Dermis lymphatic vessel endothelial cell (primary cell): ENCODE data around the gene RPEL1. TPM values are rescaled to one million over a fixed set of nuclear protein-coding genes. Genes with fewer than 3 reads are reported as not detected.

Source experiments
- total RNA-seq: library from RNA; depleted of rRNA; stranded (reverse); fragments of >200 nt; gene quantifications from 2 replicates; pipeline ENCODE4 v1.2.1, GENCODE V29; 2014

RPEL1 gene
- 0.09 and 0.11 TPM in 2 replicates for total RNA-seq

GRCh38 chr10:103245587-103245986 is at the start of gene RPEL1:
Gene RPEL1 (plus strand): TSS chr10:103245887. CDS start chr10:103245997, 110 bp downstream.

GRCh38 chr10:103276896-103277712 is 31.4 kb downstream of the RPEL1 start, which contains the start of gene INA:
Gene INA (plus strand): TSS chr10:103277138. CDS start chr10:103277212, 74 bp downstream.

Other genes starting within 250 kb of the RPEL1 start
- 54.8 and 55.9 TPM in 2 replicates for gene NT5C2, start 52.6 kb upstream of the RPEL1 start, total RNA-seq
- under 0.01 and 0.11 TPM in 2 replicates for gene INA, start 31.3 kb downstream of the RPEL1 start, total RNA-seq
- 11.7 and 13.9 TPM in 2 replicates for gene PCGF6, start 105.3 kb downstream of the RPEL1 start, total RNA-seq
- 2.8 and 5.4 TPM in 2 replicates for gene TAF5, start 122.1 kb downstream of the RPEL1 start, total RNA-seq
- 191 and 241 TPM in 2 replicates for gene ATP5MK, start 150.6 kb downstream of the RPEL1 start, total RNA-seq
- 22.2 and 31.2 TPM in 2 replicates for gene PDCD11, start 150.7 kb downstream of the RPEL1 start, total RNA-seq
- 10.0 and 20.1 TPM in 2 replicates for gene CALHM2, start 206.5 kb downstream of the RPEL1 start, total RNA-seq
- not detected in 2 replicates for gene CALHM1, start 213.0 kb downstream of the RPEL1 start, total RNA-seq
- not detected in 2 replicates for gene CALHM3, start 233.4 kb downstream of the RPEL1 start, total RNA-seq
- gene NEURL1, start 247.8 kb downstream of the RPEL1 start, total RNA-seq, result 0.09 and 0.11 TPM in 2 replicates